NCI-H2029 treated with DMSO at 0.1 percent for 48 hours (cell line): Measurements from ENCODE around the gene CLCN2.

ENCODE experiments used
- DNase-seq: peaks from one replicate; lab custom pipeline; 2025; lab: John Stamatoyannopoulos, UW

Gene CLCN2

GRCh38 chr3:184380627-184381260 lies 19.3 kb upstream of the CLCN2 start:
- DNase-seq = no peak

GRCh38 chr3:184380185-184380626 lies 18.8 kb upstream of the CLCN2 start:
- DNase-seq = no peak

- DNase-seq = no peak
These were observed 18.2 kb upstream of the CLCN2 start, which contains the start of gene CHRD for GRCh38 chr3:184379358-184380184. CHRD (plus strand) TSS chr3:184380054; CDS start chr3:184380319, 265 bp downstream.

DNA sequence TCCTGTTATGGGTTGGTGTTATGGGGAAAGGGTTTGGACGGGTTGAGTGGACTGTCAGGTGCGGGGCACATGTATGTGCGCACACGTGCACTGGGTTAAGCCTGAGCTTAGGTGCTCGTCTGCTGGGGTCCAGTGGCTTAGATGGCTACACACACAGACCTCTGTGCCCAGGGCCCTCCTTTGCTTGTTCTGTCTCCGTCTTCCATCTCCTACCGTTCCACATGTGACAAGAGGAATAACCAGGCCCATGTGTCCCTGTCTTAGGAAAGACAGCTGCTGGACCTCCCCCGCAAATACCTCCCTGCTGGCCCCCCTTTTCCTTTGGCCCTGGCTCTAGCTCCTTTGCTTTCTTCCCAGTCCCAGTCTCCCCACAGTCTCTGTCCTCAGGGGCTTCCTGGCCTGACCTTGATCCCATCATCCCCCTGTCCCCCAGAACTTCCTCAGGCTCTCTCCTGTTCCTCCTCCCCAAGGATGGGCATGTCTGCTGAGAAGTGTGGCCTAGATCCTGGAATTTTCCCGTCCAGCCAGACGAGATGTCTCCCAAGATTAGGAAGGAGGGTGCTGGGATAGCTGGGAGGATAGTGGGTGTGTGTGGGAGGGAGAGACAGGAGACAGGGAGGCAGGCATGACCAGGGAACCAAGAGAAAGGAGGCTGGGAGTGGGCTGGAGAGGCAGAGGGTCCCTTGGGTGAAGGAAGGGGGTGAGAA lies 17.4 kb upstream of the CLCN2 start:
- DNase-seq = no peak

DNA sequence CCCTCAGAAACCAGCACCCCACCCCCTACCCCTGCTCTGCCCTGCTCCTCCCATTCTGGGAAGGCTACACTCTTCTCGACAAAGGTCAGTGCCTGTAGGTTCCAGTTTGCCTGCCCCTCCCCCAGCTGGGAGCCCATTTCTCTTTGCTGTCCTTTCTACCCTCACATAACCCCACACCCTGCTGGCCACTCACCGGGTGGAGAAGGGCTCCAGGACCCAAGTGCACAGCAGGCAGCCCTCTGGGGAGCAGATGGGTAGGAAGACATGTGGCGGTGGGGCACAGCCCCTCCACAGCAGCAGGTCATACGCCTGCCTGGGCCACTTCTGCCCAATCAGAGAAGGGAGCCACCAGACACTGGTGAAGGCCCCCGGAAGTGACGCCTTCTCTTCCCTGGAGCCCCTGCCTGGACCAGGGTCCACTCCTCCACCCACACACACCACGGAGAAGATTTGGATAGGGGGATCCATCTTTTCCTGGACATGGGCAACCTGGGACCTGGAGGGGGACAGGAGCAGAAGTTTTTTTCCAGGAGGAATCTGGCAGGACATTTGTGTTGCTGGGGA lies 16.6 kb upstream of the CLCN2 start, which contains the start of gene THPO:
Gene THPO (minus strand): TSS at position 326 of the 564 bp plus-strand sequence. CDS start 1,948 bp downstream, outside the sequence.
- DNase-seq = no peak

GRCh38 chr3:184377374-184377773 lies 16.0 kb upstream of the CLCN2 start:
- DNase-seq = no peak

DNA sequence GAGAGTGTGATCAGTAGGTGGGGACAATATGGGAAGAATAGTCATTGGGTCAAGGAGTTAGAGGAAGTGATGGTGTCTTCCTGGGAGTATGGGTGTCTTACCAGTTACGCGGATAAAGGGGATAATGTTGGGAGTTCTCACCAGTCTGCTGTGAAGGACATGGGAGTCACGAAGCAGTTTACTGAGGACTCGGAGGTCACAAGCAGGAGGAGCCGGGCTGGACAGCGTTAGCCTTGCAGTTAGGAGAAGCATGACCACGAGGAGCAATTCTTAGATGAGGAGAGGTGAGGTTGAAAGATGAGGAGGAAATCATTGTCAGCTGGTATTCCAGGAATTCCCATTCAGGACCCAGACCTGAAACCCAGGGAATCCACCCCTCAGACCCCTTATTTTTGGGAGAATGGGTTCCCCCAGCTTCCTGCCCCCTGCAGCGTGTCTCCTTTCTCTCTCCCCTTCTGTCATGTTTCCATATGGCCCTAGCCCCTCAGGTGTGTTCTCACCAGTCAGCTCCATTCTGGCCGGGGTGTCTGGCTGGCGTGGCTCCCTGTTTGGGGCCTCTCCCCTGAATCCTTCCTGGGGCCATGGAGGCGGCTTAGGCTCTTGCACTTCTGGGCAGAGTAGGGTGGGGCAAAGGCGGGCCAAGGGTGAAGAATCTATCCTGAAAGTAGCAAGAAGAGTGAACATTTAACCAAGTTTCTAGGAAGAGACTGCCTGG lies 14.5 kb upstream of the CLCN2 start:
- DNase-seq = no peak

GRCh38 chr3:184373422-184373821 lies 12.0 kb upstream of the CLCN2 start:
- no peak for DNase-seq

DNA sequence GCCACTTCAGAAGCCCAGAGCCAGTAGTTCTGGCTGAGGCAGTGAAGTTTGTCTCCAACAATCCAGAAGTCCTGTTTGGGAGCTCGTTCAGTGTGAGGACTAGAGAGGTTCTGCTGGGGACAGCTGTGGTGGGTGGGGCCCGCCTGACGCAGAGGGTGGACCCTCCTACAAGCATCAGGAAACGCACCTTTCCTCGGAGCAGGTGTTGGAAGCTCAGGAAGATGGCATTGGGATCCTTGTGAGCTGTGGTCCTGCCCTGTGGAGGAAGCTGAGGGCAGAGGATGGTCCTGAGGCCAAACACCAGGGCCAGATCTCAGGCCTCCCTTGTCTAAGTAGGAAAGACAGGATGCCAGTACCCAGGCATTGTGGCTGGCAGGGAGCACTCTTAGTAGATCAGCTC lies 11.5 kb upstream of the CLCN2 start:
- DNase-seq = no peak

GRCh38 chr3:184372296-184372821 lies 11.0 kb upstream of the CLCN2 start:
- no peak for DNase-seq

- peak; percentile 83 for DNase-seq
These were observed 10.2 kb upstream of the CLCN2 start for GRCh38 chr3:184371570-184372018.

- no peak for DNase-seq
These were observed 7.3 kb upstream of the CLCN2 start for GRCh38 chr3:184368586-184369183.

DNA sequence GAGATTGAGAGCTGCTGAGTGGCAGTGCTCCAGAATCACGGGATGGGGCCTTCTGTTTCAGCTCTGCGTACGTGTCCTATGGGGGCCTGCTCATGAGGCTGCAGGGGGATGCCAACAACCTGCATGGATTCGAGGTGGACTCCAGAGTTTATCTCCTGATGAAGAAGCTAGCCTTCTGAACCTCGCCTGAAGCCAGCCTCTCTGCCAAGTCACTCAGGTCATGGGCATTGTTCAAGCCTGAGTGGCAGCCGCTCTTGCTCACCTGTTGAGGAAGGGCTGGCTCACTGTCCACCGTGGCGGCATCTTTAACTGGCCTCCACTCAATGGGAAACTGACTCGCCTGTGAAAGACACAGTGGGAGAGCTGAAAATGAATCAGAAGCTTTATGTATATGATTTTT lies 6.7 kb upstream of the CLCN2 start:
- DNase-seq = no peak

- no peak for DNase-seq
These were observed 5.3 kb upstream of the CLCN2 start for GRCh38 chr3:184366619-184367289.

GRCh38 chr3:184362668-184363546 lies 1.5 kb upstream of the CLCN2 start:
- DNase-seq = peak; percentile 88

GRCh38 chr3:184361932-184362667 lies 695 bp upstream of the CLCN2 start:
- DNase-seq = peak; percentile 79

DNA sequence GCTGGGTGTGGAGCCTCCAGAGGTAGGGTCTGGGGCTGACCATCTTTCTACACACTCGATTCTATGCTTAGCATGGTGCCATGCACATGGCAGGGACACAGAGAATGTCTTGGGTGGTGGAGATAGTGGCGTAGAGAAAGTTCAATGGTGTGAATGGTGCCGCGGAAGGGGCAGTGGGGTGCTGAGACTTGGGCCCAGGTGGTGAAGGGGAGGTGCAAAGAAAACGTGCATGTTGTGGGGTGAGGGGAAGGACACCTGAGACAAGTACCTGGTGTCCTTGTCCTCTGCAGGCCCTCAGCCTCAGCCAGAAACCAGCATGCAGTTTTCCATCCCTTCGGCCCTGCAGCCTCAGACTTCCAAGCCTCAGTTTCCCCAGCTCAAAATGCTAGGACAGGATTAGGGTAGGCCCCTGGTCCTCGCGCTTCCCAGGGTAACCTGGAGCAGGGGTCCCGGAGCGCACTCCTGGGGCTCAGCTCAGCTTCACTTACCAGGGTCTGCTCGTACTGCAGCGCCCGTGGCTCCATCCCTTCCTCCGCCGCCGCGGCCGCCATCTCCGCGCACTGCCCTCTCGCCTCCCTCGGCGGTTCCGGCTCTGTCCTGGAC lies 375 bp downstream of the CLCN2 start:
- no peak for DNase-seq
